ENCODE results near the gene FBXO46. TPM values are rescaled to one million over a fixed set of nuclear protein-coding genes. Genes with fewer than 3 reads are reported as not detected.

FBXO46 gene
- total and polyA plus RNA-seq, 2 of the 4 experiments (the other 2 are of a cell fraction), result 3.0 to 6.8 TPM

DNA sequence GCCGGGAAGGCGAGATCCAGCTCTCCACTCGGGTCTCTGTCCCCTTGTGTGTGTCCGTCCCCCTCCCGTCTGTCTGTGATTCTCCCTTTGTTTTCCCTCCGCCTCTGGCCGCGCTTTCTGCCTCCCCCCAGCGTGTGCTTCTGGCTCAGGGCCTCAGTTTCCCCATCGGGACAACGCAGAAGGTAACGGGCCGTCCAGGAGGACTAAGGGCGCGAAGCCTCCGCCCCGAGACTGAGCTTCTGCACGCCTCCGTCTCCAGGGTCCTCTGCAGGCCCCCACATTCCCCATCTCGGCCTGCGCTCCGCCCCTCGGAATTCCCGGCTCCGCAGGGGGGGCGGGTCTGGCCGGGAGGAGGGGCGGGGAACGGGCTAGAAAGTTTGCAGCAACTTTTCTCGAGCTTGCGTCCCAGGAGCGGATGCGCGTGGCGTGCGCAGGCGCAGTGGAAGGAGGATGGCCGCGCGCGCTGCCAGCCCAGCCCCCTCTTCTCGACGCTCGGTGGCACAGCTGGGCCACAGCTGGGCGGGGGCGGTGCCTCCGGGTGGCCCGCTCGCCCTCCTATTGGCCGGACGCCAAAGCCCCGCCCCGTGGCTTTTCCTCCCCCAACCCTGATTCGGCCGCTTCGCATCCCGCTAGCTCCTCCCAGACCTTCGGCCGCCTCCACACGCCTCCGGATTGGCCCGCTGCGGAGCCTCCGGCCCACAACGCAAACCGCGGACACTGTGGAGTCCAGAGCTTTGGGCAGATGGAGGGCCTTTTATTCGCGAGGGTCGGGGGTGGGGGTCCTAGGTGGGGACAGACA lies 38.5 kb upstream of the FBXO46 start, which contains the start of gene SIX5:
Gene SIX5, minus strand, starts transcription at position 269 of the 799 bp plus-strand sequence. CDS start 408 bp downstream, outside the sequence.
- Histone ChIP-seq H4K91ac (ENCODE audit: insufficient read depth, low read depth, low read length) (peak within 1 kb of the TSS; percentile 92), H4K5ac (ENCODE audit: low read depth, low read length) (peak within 1 kb of the TSS; percentile 78), H3K79me1 (ENCODE audit: low read depth in 1 of 2, low read length in 2 of 2) (peaks cover 4 to 20% of the 10 kb centered on the region in 2 experiments; a peak in 1 of 4 replicates), H4K20me1 (ENCODE audit: insufficient read depth, low read length) (peaks cover 12% of the 10 kb centered on the region), H2BK5ac (ENCODE audit: low read depth, low read length, poor library complexity, severe bottlenecking) (peak within 1 kb of the TSS; percentile 97), H3K4me2 (ENCODE audit: low read depth, low read length) (peak within 1 kb of the TSS; percentile 87), H2AK9ac (replicated peaks; ENCODE audit: low read depth, low read length, poor library complexity) (peak within 1 kb of the TSS; percentile 98), H3K14ac (replicated peaks; ENCODE audit: low read depth, low read length) (peak within 1 kb of the TSS; percentile 68), H3K4ac (ENCODE audit: low read depth, low read length) (peak within 1 kb of the TSS; percentile 89), H3K18ac (ENCODE audit: low read depth, low read length) (peak within 1 kb of the TSS; percentile 72), H2BK120ac (ENCODE audit: low read depth, low read length) (peak within 1 kb of the TSS; percentile 63), H3K9me1 (ENCODE audit: insufficient read depth, low read length) (no peaks in the 10 kb centered on the region; the same call in 1 of the 2 replicates), H3K27me3 (ENCODE audit: control insufficient read depth, insufficient read depth, low read length) (no peaks in the 10 kb centered on the region), H3K56ac (ENCODE audit: extremely low read depth, insufficient read depth, low read length) (peak within 1 kb of the TSS; percentile 74), H3K27ac (ENCODE audit: insufficient read depth, low read length) (peak within 1 kb of the TSS; percentile 98), H2AFZ (replicated peaks; ENCODE audit: low read length, poor library complexity) (peak within 1 kb of the TSS; percentile 94), H2BK20ac (ENCODE audit: low read depth, low read length) (0 out of 2 replicates have a peak within 1 kb of the TSS, but pooled peaks have one; percentile 28), H3K9ac (ENCODE audit: low read depth, low read length) (peak within 1 kb of the TSS; percentile 94), H2BK15ac (ENCODE audit: low read depth, low read length) (peak within 1 kb of the TSS; percentile 52; the same call in 1 of the 3 replicates), H3K23ac (ENCODE audit: low read depth, low read length) (peak within 1 kb of the TSS; percentile 57), H3K36me3 (ENCODE audit: control insufficient read depth, insufficient read depth, low read length) (peaks cover 8% of the 10 kb centered on the region; the same call in 1 of the 2 replicates), H3K9me3 (ENCODE audit: control insufficient read depth, insufficient read depth, low read length) (no peaks in the 10 kb centered on the region), H2AK5ac (ENCODE audit: low read depth, low read length) (peak within 1 kb of the TSS; percentile 86), H3K4me3 (ENCODE audit: insufficient read depth, low read depth, low read length) (peak within 1 kb of the TSS; percentile 62), H3K4me1 (ENCODE audit: control insufficient read depth, insufficient read depth, low read length) (peaks cover 16% of the 10 kb centered on the region), H4K8ac (ENCODE audit: low read depth in 2 of 2, low read length in 2 of 2) (peak within 1 kb of the TSS; percentile 15 to 82; a peak in 3 of 4 replicates)
- whole genome bisulfite sequencing, 2 experiments (ENCODE audit: extremely low coverage in 2 of 2, insufficient read length in 1 of 2), result 1% methylated on average over 15 of the region's 70 CpGs; no CpG with 5 or more reads in 1 of the 2 experiments
- peak; percentile 56 for ATAC-seq (ENCODE audit: low read depth)
- no TSS peak for BruUV-seq (replicated peaks)
- intact Hi-C loops (cut with micrococcal nuclease) (loop anchor here (2.0 kb wide), 1 partner anchor 76 kb away; the partner anchor contains the start of gene QPCTL), dilution Hi-C loops (cut with HindIII; ENCODE audit: low sequenced_read_pairs, unreplicated experiment) (no loop called here), in situ Hi-C loops (cut with MboI; ENCODE audit: low sequenced_read_pairs) (no loop called here)
- ChIA-PET CTCF (interaction anchor here (0.6 to 3.0 kb wide), 9 partner anchors 9 to 73 kb away, joined by 3 to 24 read pairs (median 4); no protein-coding TSS in a partner anchor), POLR2A (ENCODE audit: unreplicated experiment) (interaction anchor here (0.6 to 1.2 kb wide), 9 partner anchors 10 to 77 kb away, joined by 3 to 11 read pairs (median 5); partner anchors contain the start of genes DMPK, DMWD, QPCTL and SNRPD2)
- TF ChIP-seq MAFK (IDR thresholded peaks at IDR 0.05; ENCODE audit: low read depth, low read length) (no peak), RCOR1 (IDR thresholded peaks at IDR 0.05; ENCODE audit: insufficient replicate concordance, low read length) (peak; percentile 93), POLR2A (IDR thresholded peaks at IDR 0.05; ENCODE audit: low read depth, low read length) (peak; percentile 62; the same call in 1 of the 2 replicates), MAZ (IDR thresholded peaks at IDR 0.05; ENCODE audit: borderline replicate concordance, low read depth, low read length) (peak; percentile 93), MXI1 (IDR thresholded peaks at IDR 0.05; ENCODE audit: borderline replicate concordance, low read depth, low read length) (peak; percentile 65; the same call in 1 of the 2 replicates), BHLHE40 (IDR thresholded peaks at IDR 0.05; ENCODE audit: low read depth, low read length) (0 out of 2 replicates have a peak, but pooled peaks have one; percentile 13), SMC3 (IDR thresholded peaks at IDR 0.05; ENCODE audit: low read depth, low read length) (no peak), CEBPB (IDR thresholded peaks at IDR 0.05; ENCODE audit: low read depth, low read length) (peak; percentile 68)
- TF ChIP-seq, protein P1, sequence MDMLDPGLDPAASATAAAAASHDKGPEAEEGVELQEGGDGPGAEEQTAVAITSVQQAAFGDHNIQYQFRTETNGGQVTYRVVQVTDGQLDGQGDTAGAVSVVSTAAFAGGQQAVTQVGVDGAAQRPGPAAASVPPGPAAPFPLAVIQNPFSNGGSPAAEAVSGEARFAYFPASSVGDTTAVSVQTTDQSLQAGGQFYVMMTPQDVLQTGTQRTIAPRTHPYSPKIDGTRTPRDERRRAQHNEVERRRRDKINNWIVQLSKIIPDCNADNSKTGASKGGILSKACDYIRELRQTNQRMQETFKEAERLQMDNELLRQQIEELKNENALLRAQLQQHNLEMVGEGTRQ (IDR thresholded peaks at IDR 0.05; ENCODE audit: low read depth, low read length), result peak; percentile 47
- DNase-seq, result peak; percentile 97

Data from IMR-90 (cell line).